Natural killer cell (primary cell): ENCODE measurements around the gene DMP1. TPM values are rescaled to one million over a fixed set of nuclear protein-coding genes. Genes with fewer than 3 reads are reported as not detected.

Source experiments
- ATAC-seq, 3 donors: fragments of 150-1000 bp in 2 of 3; fragments of 200-7000 bp in 1 of 3; cut with Tn5 transposase; 1 replicate in 1 of 3; 2 replicates in 2 of 3; pipeline ENCODE4 v1.10.0; 2021; ENCODE audit warnings: mild to moderate bottlenecking in 2 of 3, moderate library complexity in 2 of 3
- DNase-seq, 2 donors: peaks; one replicate each; pipeline versions ENCODE4 v3.0.0 to v3.0.0-alpha.2; 2013 to 2021; ENCODE audit warnings: mixed read lengths in 1 of 2
- H3K27ac ChIP-seq: one replicate; pipeline ENCODE4 v1.5.1; 2013; ENCODE audit warnings: mild to moderate bottlenecking, low read length
- H3K27me3 ChIP-seq: one replicate; pipeline ENCODE4 v1.6.1; 2013; ENCODE audit warnings: low read length; ENCODE audit not compliant: control insufficient read depth, insufficient read depth
- H3K36me3 ChIP-seq: one replicate; pipeline ENCODE4 v1.6.1; 2013; ENCODE audit warnings: low read length; ENCODE audit not compliant: control insufficient read depth, insufficient read depth
- H3K4me1 ChIP-seq: one replicate; pipeline ENCODE4 v1.6.1; 2013; ENCODE audit warnings: low read length; ENCODE audit not compliant: control insufficient read depth, insufficient read depth
- H3K4me3 ChIP-seq: one replicate; pipeline ENCODE4 v1.5.1; 2013; ENCODE audit warnings: low read length
- H3K9me3 ChIP-seq: one replicate; pipeline ENCODE4 v1.6.1; 2013; ENCODE audit warnings: low read length; ENCODE audit not compliant: control insufficient read depth, insufficient read depth
- H3K27ac Mint-ChIP-seq, 2 donors: one replicate each; pipeline ENCODE4 v1.8.0; 2022; ENCODE audit warnings: mild to moderate bottlenecking in 2 of 2, mixed read lengths in 2 of 2, moderate library complexity in 1 of 2
- H3K27me3 Mint-ChIP-seq, 2 donors: one replicate each; pipeline ENCODE4 v1.8.0; 2022; ENCODE audit warnings: low read depth in 2 of 2, mixed read lengths in 2 of 2
- H3K36me3 Mint-ChIP-seq: one replicate; pipeline ENCODE4 v1.8.0; 2022; ENCODE audit warnings: mixed read lengths
- H3K4me1 Mint-ChIP-seq, 2 donors: one replicate each; pipeline ENCODE4 v1.8.0; 2022; ENCODE audit warnings: mixed read lengths in 2 of 2
- H3K4me3 Mint-ChIP-seq: one replicate; pipeline ENCODE4 v1.8.0; 2022; ENCODE audit warnings: mild to moderate bottlenecking, moderate library complexity, mixed read lengths
- H3K9me3 Mint-ChIP-seq, 2 donors: one replicate each; pipeline ENCODE4 v1.8.0; 2022; ENCODE audit warnings: mixed read lengths in 2 of 2
- WGBS: methylation state at CpG from one replicate; pipeline ENCODE4 v1.1.7; 2013; ENCODE audit warnings: missing lambda C conversion rate; ENCODE audit not compliant: insufficient coverage; 5-methylcytosine and 5-hydroxymethylcytosine counted together
- intact Hi-C: fragments of 100-400 bp; cut with micrococcal nuclease; formaldehyde crosslinking; loops from one replicate; pipeline ENCODE4 v1.14.2; 2022
- total RNA-seq, 4 donors: library from RNA; stranded (reverse); fragments of 120-200 nt in 1 of 4; gene quantifications; one replicate each; pipeline versions ENCODE4 v1.2.3 to v1.2.4, GENCODE V29; 2013 to 2022
- TF ChIP-seq, protein P1 (sequence below): fragments of 200-600 bp; IDR thresholded peaks from one replicate; pipeline ENCODE4 v1.8.0; 2022; ENCODE audit warnings: antibody characterized with exemption

Gene DMP1
- total RNA-seq, 3 donors from 2014 or later (not counting 1 experiment from before 2014, with no cell fraction given): not detected

DNA sequence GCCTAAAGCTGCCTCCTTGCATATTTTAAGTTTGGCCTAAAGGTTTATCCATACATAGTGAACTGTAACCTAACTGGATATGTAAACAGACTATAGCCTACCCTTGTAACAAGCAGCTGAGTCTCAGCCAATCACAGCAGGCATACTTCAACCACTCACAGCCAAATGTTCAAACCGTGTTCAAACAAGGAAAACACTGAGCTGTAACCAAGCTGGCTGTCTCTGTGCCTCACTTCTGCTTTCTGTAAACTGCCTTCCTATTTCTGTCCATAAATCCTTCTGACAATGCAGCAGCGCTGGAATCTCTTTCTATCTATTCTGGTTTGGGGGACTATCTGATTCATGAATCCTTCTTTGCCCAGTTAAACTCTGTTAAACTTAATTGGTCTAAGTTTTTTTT lies 25.4 kb upstream of the DMP1 start:
- Histone ChIP-seq H3K4me1 (no peaks in the 10 kb centered on the region), H3K36me3 (no peaks in the 10 kb centered on the region), H3K9me3 (no peaks in the 10 kb centered on the region), H3K27me3 (no peaks in the 10 kb centered on the region), H3K27ac (no peak overlapping the region), H3K4me3 (no peak overlapping the region)
- no peak overlapping the region for H3K27ac Mint-ChIP-seq
- DNase-seq (no peak), ATAC-seq (no peak)
- intact Hi-C loops: no loop called here
- no peak overlapping the region for H3K4me3 Mint-ChIP-seq
- TF ChIP-seq, protein P1, sequence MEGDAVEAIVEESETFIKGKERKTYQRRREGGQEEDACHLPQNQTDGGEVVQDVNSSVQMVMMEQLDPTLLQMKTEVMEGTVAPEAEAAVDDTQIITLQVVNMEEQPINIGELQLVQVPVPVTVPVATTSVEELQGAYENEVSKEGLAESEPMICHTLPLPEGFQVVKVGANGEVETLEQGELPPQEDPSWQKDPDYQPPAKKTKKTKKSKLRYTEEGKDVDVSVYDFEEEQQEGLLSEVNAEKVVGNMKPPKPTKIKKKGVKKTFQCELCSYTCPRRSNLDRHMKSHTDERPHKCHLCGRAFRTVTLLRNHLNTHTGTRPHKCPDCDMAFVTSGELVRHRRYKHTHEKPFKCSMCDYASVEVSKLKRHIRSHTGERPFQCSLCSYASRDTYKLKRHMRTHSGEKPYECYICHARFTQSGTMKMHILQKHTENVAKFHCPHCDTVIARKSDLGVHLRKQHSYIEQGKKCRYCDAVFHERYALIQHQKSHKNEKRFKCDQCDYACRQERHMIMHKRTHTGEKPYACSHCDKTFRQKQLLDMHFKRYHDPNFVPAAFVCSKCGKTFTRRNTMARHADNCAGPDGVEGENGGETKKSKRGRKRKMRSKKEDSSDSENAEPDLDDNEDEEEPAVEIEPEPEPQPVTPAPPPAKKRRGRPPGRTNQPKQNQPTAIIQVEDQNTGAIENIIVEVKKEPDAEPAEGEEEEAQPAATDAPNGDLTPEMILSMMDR: no peak
- H3K4me1 Mint-ChIP-seq: no peaks in the 10 kb centered on the region
- peaks cover 8 to 12% of the 10 kb centered on the region in 2 donors for H3K27me3 Mint-ChIP-seq
- 12% methylated on average over 1 of the region's 2 CpGs for WGBS
- no peaks in the 10 kb centered on the region for H3K36me3 Mint-ChIP-seq
- H3K9me3 Mint-ChIP-seq: peaks cover 0 to 3% of the 10 kb centered on the region in 2 donors

DNA sequence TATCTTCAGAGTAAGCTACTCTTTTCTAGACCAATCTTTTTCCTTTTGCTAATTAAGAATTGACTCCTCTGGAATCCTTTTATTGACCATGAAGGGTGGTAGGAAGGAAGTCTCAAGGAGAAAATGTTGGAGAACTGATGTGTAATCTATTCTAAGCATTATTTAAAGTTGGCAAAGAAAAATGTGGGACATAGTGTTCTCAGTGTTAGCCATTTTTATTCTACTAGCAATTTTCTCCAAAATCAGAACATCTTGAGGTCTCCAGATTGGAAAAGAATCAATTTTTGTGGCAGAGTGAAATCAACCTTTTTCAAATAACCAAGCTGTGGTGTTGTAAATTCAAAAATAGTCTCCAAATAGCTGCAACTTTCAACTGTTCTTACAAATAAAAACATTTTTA lies 18.4 kb upstream of the DMP1 start:
- no peaks in the 10 kb centered on the region for H3K27me3 ChIP-seq
- no peak overlapping the region for H3K27ac ChIP-seq
- no peak overlapping the region for H3K4me3 Mint-ChIP-seq
- no peaks in the 10 kb centered on the region for H3K9me3 Mint-ChIP-seq
- no peak overlapping the region for H3K4me3 ChIP-seq
- no peak for ATAC-seq
- TF ChIP-seq, protein P1: no peak
- intact Hi-C loops: no loop called here
- no peaks in the 10 kb centered on the region for H3K9me3 ChIP-seq
- H3K27ac Mint-ChIP-seq: no peak overlapping the region
- DNase-seq: no peak
- H3K27me3 Mint-ChIP-seq: peaks cover 0 to 5% of the 10 kb centered on the region in 2 donors
- H3K36me3 ChIP-seq: no peaks in the 10 kb centered on the region
- no peaks in the 10 kb centered on the region for H3K4me1 ChIP-seq
- no peaks in the 10 kb centered on the region for H3K4me1 Mint-ChIP-seq
- H3K36me3 Mint-ChIP-seq: no peaks in the 10 kb centered on the region

DNA sequence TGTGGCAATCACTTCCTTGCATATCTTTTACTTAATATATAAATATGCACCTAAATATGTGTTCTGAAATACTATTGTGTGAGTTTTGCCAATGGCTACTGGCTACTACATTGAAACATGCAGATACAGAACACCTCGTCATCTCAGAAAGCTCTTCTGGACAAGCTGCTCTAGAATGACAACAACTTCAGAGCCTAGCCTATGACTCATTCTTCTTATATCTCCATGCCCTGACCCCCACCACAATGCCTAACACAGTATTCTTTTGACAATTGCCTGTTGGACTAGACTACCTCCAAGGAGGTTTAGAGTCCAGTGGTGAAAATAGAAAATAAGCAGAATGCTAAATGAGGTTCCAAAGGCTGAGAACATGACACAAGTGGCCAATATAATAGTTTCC lies 17.6 kb upstream of the DMP1 start:
- no peak for ATAC-seq
- 100% methylated on average over 1 of the region's 1 CpG for WGBS
- Mint-ChIP-seq H3K4me1 (no peaks in the 10 kb centered on the region), H3K9me3 (no peaks in the 10 kb centered on the region), H3K36me3 (no peaks in the 10 kb centered on the region), H3K4me3 (no peak overlapping the region), H3K27ac (no peak overlapping the region), H3K27me3 (peaks cover 0 to 8% of the 10 kb centered on the region in 2 donors)
- TF ChIP-seq, protein P1: no peak
- no peaks in the 10 kb centered on the region for H3K4me1 ChIP-seq
- H3K36me3 ChIP-seq: no peaks in the 10 kb centered on the region
- no peaks in the 10 kb centered on the region for H3K27me3 ChIP-seq
- H3K27ac ChIP-seq: no peak overlapping the region
- intact Hi-C loops: no loop called here
- no peak for DNase-seq
- no peak overlapping the region for H3K4me3 ChIP-seq
- H3K9me3 ChIP-seq: no peaks in the 10 kb centered on the region

DNA sequence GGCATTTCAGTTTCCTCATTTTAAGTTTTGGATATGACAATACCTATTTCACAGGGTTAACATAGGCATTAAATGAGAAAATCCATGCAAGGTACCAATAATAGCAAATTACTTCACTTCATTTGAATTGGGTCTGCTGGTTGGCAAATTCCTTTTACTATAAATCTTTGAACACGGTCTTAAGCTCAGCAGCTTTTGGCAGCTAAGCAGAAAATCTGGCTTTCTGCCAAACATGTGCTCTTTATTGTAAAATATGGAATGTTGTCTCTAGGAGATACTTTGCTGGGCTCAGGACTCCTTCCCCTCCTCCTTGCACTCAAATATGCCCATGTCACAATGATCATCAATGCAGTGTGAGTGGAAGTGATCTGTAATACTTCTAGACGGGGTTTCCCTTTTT lies 16.8 kb upstream of the DMP1 start:
- H3K4me3 ChIP-seq: no peak overlapping the region
- ATAC-seq (no peak), DNase-seq (no peak)
- WGBS: 14% methylated on average over 1 of the region's 2 CpGs
- TF ChIP-seq, protein P1: no peak
- Mint-ChIP-seq H3K27me3 (peaks cover 0 to 8% of the 10 kb centered on the region in 2 donors), H3K36me3 (no peaks in the 10 kb centered on the region), H3K9me3 (peaks cover 0 to 2% of the 10 kb centered on the region in 2 donors), H3K27ac (no peak overlapping the region), H3K4me1 (no peaks in the 10 kb centered on the region), H3K4me3 (no peak overlapping the region)
- H3K27ac ChIP-seq: no peak overlapping the region
- no peaks in the 10 kb centered on the region for H3K36me3 ChIP-seq
- no peaks in the 10 kb centered on the region for H3K9me3 ChIP-seq
- intact Hi-C loops: no loop called here
- no peaks in the 10 kb centered on the region for H3K27me3 ChIP-seq
- H3K4me1 ChIP-seq: no peaks in the 10 kb centered on the region
